ENCODE measurements around the gene ZNF470.

- no peak for TF ChIP-seq CTCF (IDR thresholded peaks at IDR 0.05)
- peak; percentile 23 to 73 (median 50) for TF ChIP-seq POLR2AphosphoS5 (IDR thresholded peaks at IDR 0.05)
- TF ChIP-seq POLR2A (IDR thresholded peaks at IDR 0.05): no peak
Measured at GRCh38 chr19:56594783-56595547, 27.7 kb downstream of the ZNF470 start, which contains the start of gene ZNF71.
